Measurements from ENCODE around the gene ZNF592. TPM values are rescaled to one million over a fixed set of nuclear protein-coding genes. Genes with fewer than 3 reads are reported as not detected.

Gene ZNF592
- total and polyA plus RNA-seq, 2 donors (not counting 1 experiment from before 2014, with no cell fraction given): 5.1 to 7.5 TPM

GRCh38 chr15:84832448-84833040, 84.2 kb downstream of the ZNF592 start:
- TF ChIP-seq CTCF (conservative IDR thresholded peaks at IDR 0.05 in 1 of 2, IDR thresholded peaks at IDR 0.05 in 1 of 2; ENCODE audit: low read depth in 1 of 2, low read length in 2 of 2): no peak
- H3K4me2 ChIP-seq (ENCODE audit: extremely low read depth, insufficient read depth, low read length): no peak overlapping the region
- no peaks in the 10 kb centered on the region for H3K79me2 ChIP-seq (ENCODE audit: control insufficient read depth, insufficient read depth, low read length)

GRCh38 chr15:84833447-84834228, 85.2 kb downstream of the ZNF592 start:
- Histone ChIP-seq H3K4me3 (replicated peaks in 1 of 4; ENCODE audit: control extremely low read depth in 1 of 4, insufficient read depth in 1 of 4, low read depth in 3 of 4, low read length in 4 of 4) (no peak overlapping the region), H2AFZ (ENCODE audit: low read length) (no peak overlapping the region), H4K20me1 (ENCODE audit: control insufficient read depth, extremely low read depth, insufficient read depth, low read length) (no peaks in the 10 kb centered on the region), H3K79me2 (ENCODE audit: control insufficient read depth, insufficient read depth, low read length) (no peaks in the 10 kb centered on the region), H3K27ac (ENCODE audit: insufficient read depth, low read length) (no peak overlapping the region), H3K9ac (ENCODE audit: insufficient read depth, low read length) (no peak overlapping the region), H3K9me3 (ENCODE audit: control insufficient read depth, insufficient read depth, low read depth, low read length) (no peaks in the 10 kb centered on the region), H3K36me3 (ENCODE audit: control insufficient read depth, insufficient read depth, low read length) (no peaks in the 10 kb centered on the region), H3K27me3 (ENCODE audit: control insufficient read depth, insufficient read depth, low read length) (peaks cover 17% of the 10 kb centered on the region), H3K4me1 (ENCODE audit: control insufficient read depth, extremely low read depth, insufficient read depth, low read length) (no peaks in the 10 kb centered on the region), H3K4me2 (ENCODE audit: extremely low read depth, insufficient read depth, low read length) (no peak overlapping the region)
- peak; percentile 31 to 52 for DNase-seq (ENCODE audit: low read depth in 2 of 2)
- no peak for TF ChIP-seq EZH2 (IDR thresholded peaks at IDR 0.05; ENCODE audit: low read length, missing control alignments)
- TF ChIP-seq CTCF (conservative IDR thresholded peaks at IDR 0.05 in 1 of 2, IDR thresholded peaks at IDR 0.05 in 1 of 2; ENCODE audit: low read depth in 1 of 2, low read length in 2 of 2): no peak

More at GRCh38 chr15:84832448-84833040, 84.2 kb downstream of the ZNF592 start:
- Histone ChIP-seq H3K27me3 (ENCODE audit: control insufficient read depth, insufficient read depth, low read length) (peaks cover 19% of the 10 kb centered on the region), H3K4me1 (ENCODE audit: control insufficient read depth, extremely low read depth, insufficient read depth, low read length) (no peaks in the 10 kb centered on the region), H3K36me3 (ENCODE audit: control insufficient read depth, insufficient read depth, low read length) (no peaks in the 10 kb centered on the region), H3K9me3 (ENCODE audit: control insufficient read depth, insufficient read depth, low read depth, low read length) (no peaks in the 10 kb centered on the region), H3K27ac (ENCODE audit: insufficient read depth, low read length) (no peak overlapping the region), H3K9ac (ENCODE audit: insufficient read depth, low read length) (no peak overlapping the region), H3K4me3 (replicated peaks in 1 of 4; ENCODE audit: control extremely low read depth in 1 of 4, insufficient read depth in 1 of 4, low read depth in 3 of 4, low read length in 4 of 4) (no peak overlapping the region), H4K20me1 (ENCODE audit: control insufficient read depth, extremely low read depth, insufficient read depth, low read length) (no peaks in the 10 kb centered on the region), H2AFZ (ENCODE audit: low read length) (no peak overlapping the region)
- no peak for DNase-seq (ENCODE audit: low read depth in 2 of 2)

DNA sequence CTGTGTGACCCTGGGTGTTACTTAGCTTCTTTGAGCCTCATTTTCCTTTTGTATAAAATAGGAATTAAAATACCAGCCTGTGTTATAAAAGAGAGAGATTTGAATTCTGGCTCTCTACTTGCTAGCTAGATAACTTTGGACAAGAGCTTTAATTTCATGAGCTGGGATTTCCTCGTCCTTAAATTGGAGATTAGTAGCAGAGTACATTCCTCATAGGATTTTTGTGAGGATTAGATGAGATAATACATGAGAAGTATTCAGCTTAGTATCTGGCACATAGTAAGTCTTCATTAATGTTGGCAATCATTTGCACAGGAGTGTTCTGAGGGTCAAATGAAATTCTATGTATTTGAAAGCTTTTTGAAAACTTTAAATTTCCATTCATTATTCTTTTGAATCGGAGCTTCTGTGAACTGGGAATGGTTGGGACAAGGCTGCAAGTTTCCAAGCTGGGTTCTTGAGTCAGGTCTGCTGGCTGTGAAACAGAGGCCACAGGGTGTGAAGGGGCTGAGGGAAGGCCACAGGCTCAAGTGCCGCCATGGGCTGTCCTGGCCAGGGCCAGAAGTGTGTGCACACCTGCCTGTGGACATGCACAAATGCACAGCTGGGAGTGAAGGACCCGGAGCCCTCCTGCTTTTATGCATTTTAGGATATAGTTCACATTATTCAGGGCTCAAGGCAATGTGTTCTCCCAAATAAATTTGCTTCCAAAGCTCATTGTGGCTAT, 86.0 kb downstream of the ZNF592 start:
- Histone ChIP-seq H3K9me3 (ENCODE audit: control insufficient read depth, insufficient read depth, low read depth, low read length) (no peaks in the 10 kb centered on the region), H3K4me3 (replicated peaks in 1 of 4; ENCODE audit: control extremely low read depth in 1 of 4, insufficient read depth in 1 of 4, low read depth in 3 of 4, low read length in 4 of 4) (no peak overlapping the region), H3K4me2 (ENCODE audit: extremely low read depth, insufficient read depth, low read length) (no peak overlapping the region), H4K20me1 (ENCODE audit: control insufficient read depth, extremely low read depth, insufficient read depth, low read length) (no peaks in the 10 kb centered on the region), H3K27ac (ENCODE audit: insufficient read depth, low read length) (no peak overlapping the region), H3K27me3 (ENCODE audit: control insufficient read depth, insufficient read depth, low read length) (peaks cover 16% of the 10 kb centered on the region), H3K79me2 (ENCODE audit: control insufficient read depth, insufficient read depth, low read length) (no peaks in the 10 kb centered on the region), H3K4me1 (ENCODE audit: control insufficient read depth, extremely low read depth, insufficient read depth, low read length) (no peaks in the 10 kb centered on the region), H3K9ac (ENCODE audit: insufficient read depth, low read length) (no peak overlapping the region), H3K36me3 (ENCODE audit: control insufficient read depth, insufficient read depth, low read length) (no peaks in the 10 kb centered on the region), H2AFZ (ENCODE audit: low read length) (no peak overlapping the region)
- no peak for DNase-seq (ENCODE audit: low read depth in 2 of 2)
- TF ChIP-seq EZH2 (IDR thresholded peaks at IDR 0.05; ENCODE audit: low read length, missing control alignments) (no peak), CTCF (conservative IDR thresholded peaks at IDR 0.05 in 1 of 2, IDR thresholded peaks at IDR 0.05 in 1 of 2; ENCODE audit: low read depth in 1 of 2, low read length in 2 of 2) (no peak)

Measured in fibroblast of lung (primary cell).